ENCODE results near the gene KIF13A. TPM values are rescaled to one million over a fixed set of nuclear protein-coding genes. Genes with fewer than 3 reads are reported as not detected.

The KIF13A gene
- total and polyA plus RNA-seq, 4 donors, result 14.2 to 97.4 (median 31.7) TPM

- Histone ChIP-seq H3K27ac (ENCODE audit: low read depth in 1 of 2, low read length in 1 of 2) (no peak overlapping the region), H3K27me3 (ENCODE audit: control insufficient read depth in 3 of 3, insufficient read depth in 3 of 3, low read length in 2 of 3) (no peaks in the 10 kb centered on the region), H3K4me1 (ENCODE audit: control insufficient read depth in 5 of 5, insufficient read depth in 5 of 5, low read length in 5 of 5) (peaks cover 0 to 21% (median 7%) of the 10 kb centered on the region in 5 donors), H3K36me3 (ENCODE audit: control insufficient read depth in 4 of 4, insufficient read depth in 4 of 4, low read length in 4 of 4) (no peaks in the 10 kb centered on the region), H3K9me3 (ENCODE audit: control insufficient read depth in 4 of 4, insufficient read depth in 3 of 4, low read length in 3 of 4) (no peaks in the 10 kb centered on the region), H3K4me3 (no peak overlapping the region), H3K9ac (ENCODE audit: insufficient read depth in 1 of 2, low read length in 2 of 2) (no peak overlapping the region)
- 38 to 49% methylated on average over 11 of the region's 11 CpGs for WGBS, 2 donors
- TF ChIP-seq CTCF (IDR thresholded peaks at IDR 0.05; ENCODE audit: control extremely low read depth, extremely low read depth), result no peak
- DNase-seq (no peak), ATAC-seq (ENCODE audit: insufficient read depth, low FRiP score) (no peak)
These were observed 106.2 kb downstream of the KIF13A start for GRCh38 chr6:17881085-17881858.

GRCh38 chr6:17879184-17879583, 108.3 kb downstream of the KIF13A start:
- H3K4me1 ChIP-seq (ENCODE audit: control insufficient read depth in 5 of 5, insufficient read depth in 5 of 5, low read length in 5 of 5), result peaks cover 0 to 20% (median 7%) of the 10 kb centered on the region in 5 donors
- H3K9ac ChIP-seq (ENCODE audit: insufficient read depth in 1 of 2, low read length in 2 of 2), result no peak overlapping the region
- H3K9me3 ChIP-seq (ENCODE audit: control insufficient read depth in 4 of 4, insufficient read depth in 3 of 4, low read length in 3 of 4), result no peaks in the 10 kb centered on the region
- DNase-seq, result no peak
- H3K27me3 ChIP-seq (ENCODE audit: control insufficient read depth in 3 of 3, insufficient read depth in 3 of 3, low read length in 2 of 3), result no peaks in the 10 kb centered on the region
- H3K36me3 ChIP-seq (ENCODE audit: control insufficient read depth in 4 of 4, insufficient read depth in 4 of 4, low read length in 4 of 4), result no peaks in the 10 kb centered on the region
- H3K4me3 ChIP-seq, result no peak overlapping the region
- no peak for TF ChIP-seq CTCF (IDR thresholded peaks at IDR 0.05; ENCODE audit: control extremely low read depth, extremely low read depth)
- H3K27ac ChIP-seq (ENCODE audit: low read depth in 1 of 2, low read length in 1 of 2), result no peak overlapping the region
- WGBS, 2 donors, result 61 to 94% methylated on average over 2 of the region's 2 CpGs
- ATAC-seq (ENCODE audit: insufficient read depth, low FRiP score), result no peak

GRCh38 chr6:17878734-17879133, 108.7 kb downstream of the KIF13A start:
- no peaks in the 10 kb centered on the region for H3K9me3 ChIP-seq (ENCODE audit: control insufficient read depth in 4 of 4, insufficient read depth in 3 of 4, low read length in 3 of 4)
- H3K4me1 ChIP-seq (ENCODE audit: control insufficient read depth in 5 of 5, insufficient read depth in 5 of 5, low read length in 5 of 5), result peaks cover 0 to 20% (median 7%) of the 10 kb centered on the region in 5 donors
- no peaks in the 10 kb centered on the region for H3K36me3 ChIP-seq (ENCODE audit: control insufficient read depth in 4 of 4, insufficient read depth in 4 of 4, low read length in 4 of 4)
- no peaks in the 10 kb centered on the region for H3K27me3 ChIP-seq (ENCODE audit: control insufficient read depth in 3 of 3, insufficient read depth in 3 of 3, low read length in 2 of 3)
- ATAC-seq (ENCODE audit: insufficient read depth, low FRiP score) (no peak), DNase-seq (no peak)
- 72 to 84% methylated on average over 1 of the region's 1 CpG for WGBS, 2 donors
- no peak for TF ChIP-seq CTCF (IDR thresholded peaks at IDR 0.05; ENCODE audit: control extremely low read depth, extremely low read depth)
- no peak overlapping the region for H3K9ac ChIP-seq (ENCODE audit: insufficient read depth in 1 of 2, low read length in 2 of 2)
- no peak overlapping the region for H3K27ac ChIP-seq (ENCODE audit: low read depth in 1 of 2, low read length in 1 of 2)
- no peak overlapping the region for H3K4me3 ChIP-seq
